Hepatocyte (in vitro differentiated cells): Measurements from ENCODE around the gene KSR2. TPM values are rescaled to one million over a fixed set of nuclear protein-coding genes. Genes with fewer than 3 reads are reported as not detected.

Source experiments
- DNase-seq: peaks from one replicate; pipeline ENCODE4 v3.0.0-alpha.2; 2016; ENCODE audit warnings: low spot score
- H2AFZ ChIP-seq: fragments of 200-600 bp; sonication (generic); 2 replicates; pipeline ENCODE4 v1.6.0; 2016; ENCODE audit warnings: antibody characterized with exemption, mild to moderate bottlenecking
- H3K27ac ChIP-seq: fragments of 200-600 bp; sonication (generic); 2 replicates; pipeline ENCODE4 v1.5.1; 2016; ENCODE audit warnings: mild to moderate bottlenecking
- H3K27me3 ChIP-seq: fragments of 200-600 bp; sonication (generic); 2 replicates; pipeline ENCODE4 v1.6.1; 2016
- H3K36me3 ChIP-seq: fragments of 200-600 bp; sonication (generic); replicated peaks from 2 replicates; pipeline ENCODE4 v1.5.1; 2016; ENCODE audit warnings: low read depth; ENCODE audit not compliant: insufficient read depth
- H3K4me1 ChIP-seq: fragments of 200-600 bp; sonication (generic); 2 replicates; pipeline ENCODE4 v1.5.1; 2016; ENCODE audit warnings: mild to moderate bottlenecking, moderate library complexity; ENCODE audit not compliant: insufficient read depth
- H3K4me2 ChIP-seq: fragments of 200-600 bp; sonication (generic); 2 replicates; pipeline ENCODE4 v1.6.0; 2016
- H3K4me3 ChIP-seq: fragments of 200-600 bp; sonication (generic); 2 replicates; pipeline ENCODE4 v1.5.1; 2016; ENCODE audit warnings: mild to moderate bottlenecking
- H3K79me2 ChIP-seq: fragments of 200-600 bp; sonication (generic); 2 replicates; pipeline ENCODE4 v1.6.0; 2017; ENCODE audit warnings: mild to moderate bottlenecking
- H3K9me2 ChIP-seq: fragments of 200-600 bp; sonication (generic); replicated peaks from 2 replicates; pipeline ENCODE4 v1.6.0; 2017; ENCODE audit warnings: mild to moderate bottlenecking; ENCODE audit not compliant: insufficient read depth
- H3K9me3 ChIP-seq: fragments of 200-600 bp; sonication (generic); 2 replicates; pipeline ENCODE4 v1.5.1; 2016; ENCODE audit warnings: low read depth, mild to moderate bottlenecking
- H4K20me1 ChIP-seq: fragments of 200-600 bp; sonication (generic); 2 replicates; pipeline ENCODE4 v1.6.0; 2016; ENCODE audit warnings: mild to moderate bottlenecking; ENCODE audit not compliant: insufficient read depth, poor library complexity, severe bottlenecking
- EZH2 ChIP-seq: fragments of 200-600 bp; sonication (generic); IDR thresholded peaks from 2 replicates; pipeline ENCODE4 v1.6.1; 2016; ENCODE audit warnings: antibody characterized with exemption, mild to moderate bottlenecking, borderline replicate concordance
- EZH2phosphoT487 ChIP-seq: fragments of 200-600 bp; sonication (generic); IDR thresholded peaks from one replicate; pipeline ENCODE4 v1.6.1; 2018; ENCODE audit warnings: antibody characterized with exemption, mild to moderate bottlenecking, low read depth, moderate library complexity; ENCODE audit not compliant: unreplicated experiment, severe bottlenecking
- WGBS: methylation state at CpG from one replicate; pipeline ENCODE4 v1.1.6; 2016; ENCODE audit warnings: low lambda C conversion rate; ENCODE audit errors: missing lambda C conversion rate; 5-methylcytosine and 5-hydroxymethylcytosine counted together
- polyA plus RNA-seq: library from polyadenylated mRNA; unstranded; fragments of >200 nt; fragmentation: Nextera tagmentation; extraction: Ambion mirVana; gene quantifications from 2 replicates; pipeline ENCODE4 v1.2.1, GENCODE V29; 2016
- total RNA-seq: library from RNA; depleted of rRNA; stranded (reverse); fragments of >200 nt; gene quantifications from 2 replicates; pipeline ENCODE4 v1.2.3, GENCODE V29; 2014
- TF ChIP-seq, protein P1 (sequence below): fragments of 200-600 bp; sonication (generic); IDR thresholded peaks from 2 replicates; pipeline ENCODE4 v1.5.1; 2016; ENCODE audit warnings: antibody characterized with exemption, mild to moderate bottlenecking; ENCODE audit not compliant: poor library complexity

Gene KSR2
- total and polyA plus RNA-seq, 2 experiments from 2014 or later, result 0.37 to 0.46 TPM

DNA sequence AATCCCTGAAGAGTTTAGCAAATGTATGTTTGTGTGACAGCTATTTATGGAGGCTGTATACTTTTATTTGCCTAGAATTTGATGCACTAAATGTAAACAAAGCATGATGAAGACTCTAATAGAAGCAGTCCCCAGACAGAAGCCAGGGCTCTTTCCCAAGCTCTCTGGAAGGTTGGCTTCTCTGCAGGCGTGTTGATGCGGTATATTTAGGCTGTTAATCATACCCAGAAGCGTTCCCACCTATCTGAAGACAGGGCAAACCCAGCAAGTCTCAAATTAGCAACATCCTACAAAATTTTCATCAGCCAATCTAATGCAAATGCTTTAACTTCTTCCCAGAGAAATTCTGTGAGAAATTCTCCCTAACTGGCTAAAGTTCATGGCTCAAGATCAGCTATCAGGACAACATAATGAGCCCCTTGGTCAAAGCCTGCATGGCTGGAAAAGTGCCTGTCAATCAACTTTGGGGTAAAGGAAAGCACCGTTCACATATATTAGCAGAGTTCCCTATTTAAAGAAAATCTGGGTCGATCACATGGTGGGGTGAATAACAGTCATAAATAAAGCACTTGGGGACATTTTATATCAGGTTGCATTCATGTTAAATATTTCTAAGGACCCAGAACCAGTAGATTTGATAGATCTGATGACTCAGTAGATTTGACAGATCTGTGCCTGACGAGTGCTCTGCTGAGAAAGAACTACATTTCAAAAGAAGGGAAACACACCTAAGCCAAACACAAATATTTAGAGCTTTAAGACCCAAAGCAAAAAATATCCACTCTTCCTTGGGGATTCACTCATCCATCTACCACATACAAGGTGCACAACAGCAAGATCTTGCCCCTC lies 46.6 kb downstream of the KSR2 start:
- Histone ChIP-seq H4K20me1 (no peaks in the 10 kb centered on the region), H3K27me3 (no peaks in the 10 kb centered on the region), H3K27ac (no peak overlapping the region), H3K4me2 (no peak overlapping the region), H3K4me3 (no peak overlapping the region), H3K79me2 (no peaks in the 10 kb centered on the region), H3K36me3 (no peaks in the 10 kb centered on the region), H3K9me3 (no peaks in the 10 kb centered on the region), H2AFZ (no peak overlapping the region), H3K9me2 (no peaks in the 10 kb centered on the region), H3K4me1 (no peaks in the 10 kb centered on the region)
- TF ChIP-seq, protein P1, sequence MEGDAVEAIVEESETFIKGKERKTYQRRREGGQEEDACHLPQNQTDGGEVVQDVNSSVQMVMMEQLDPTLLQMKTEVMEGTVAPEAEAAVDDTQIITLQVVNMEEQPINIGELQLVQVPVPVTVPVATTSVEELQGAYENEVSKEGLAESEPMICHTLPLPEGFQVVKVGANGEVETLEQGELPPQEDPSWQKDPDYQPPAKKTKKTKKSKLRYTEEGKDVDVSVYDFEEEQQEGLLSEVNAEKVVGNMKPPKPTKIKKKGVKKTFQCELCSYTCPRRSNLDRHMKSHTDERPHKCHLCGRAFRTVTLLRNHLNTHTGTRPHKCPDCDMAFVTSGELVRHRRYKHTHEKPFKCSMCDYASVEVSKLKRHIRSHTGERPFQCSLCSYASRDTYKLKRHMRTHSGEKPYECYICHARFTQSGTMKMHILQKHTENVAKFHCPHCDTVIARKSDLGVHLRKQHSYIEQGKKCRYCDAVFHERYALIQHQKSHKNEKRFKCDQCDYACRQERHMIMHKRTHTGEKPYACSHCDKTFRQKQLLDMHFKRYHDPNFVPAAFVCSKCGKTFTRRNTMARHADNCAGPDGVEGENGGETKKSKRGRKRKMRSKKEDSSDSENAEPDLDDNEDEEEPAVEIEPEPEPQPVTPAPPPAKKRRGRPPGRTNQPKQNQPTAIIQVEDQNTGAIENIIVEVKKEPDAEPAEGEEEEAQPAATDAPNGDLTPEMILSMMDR, result no peak
- no peak for TF ChIP-seq EZH2phosphoT487
- TF ChIP-seq EZH2, result no peak
- 71% methylated on average over 6 of the region's 6 CpGs for WGBS
- no peak for DNase-seq

DNA sequence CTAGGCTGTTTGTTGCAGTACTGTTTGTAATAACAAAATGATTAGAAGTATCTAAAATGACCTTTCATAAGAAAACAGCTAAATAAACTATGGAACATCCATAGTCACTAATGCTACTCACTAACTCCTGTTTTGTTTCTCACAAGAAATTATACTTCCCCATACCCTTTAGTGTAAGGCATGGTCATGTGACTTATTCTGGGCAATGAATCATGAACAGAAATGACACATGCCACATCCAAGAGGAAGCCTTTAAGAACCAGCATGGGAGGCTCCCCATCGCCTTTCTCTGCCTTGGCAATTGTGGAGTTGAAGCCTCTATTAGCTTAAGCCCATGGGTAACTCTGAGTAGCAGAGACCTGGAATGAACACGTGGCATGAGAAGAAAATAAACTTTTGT lies 49.3 kb downstream of the KSR2 start:
- Histone ChIP-seq H3K4me1 (no peaks in the 10 kb centered on the region), H3K4me3 (no peak overlapping the region), H2AFZ (no peak overlapping the region), H3K36me3 (no peaks in the 10 kb centered on the region), H3K4me2 (no peak overlapping the region), H3K79me2 (no peaks in the 10 kb centered on the region), H3K9me3 (no peaks in the 10 kb centered on the region), H3K27me3 (no peaks in the 10 kb centered on the region), H3K9me2 (no peaks in the 10 kb centered on the region), H4K20me1 (no peaks in the 10 kb centered on the region), H3K27ac (no peak overlapping the region)
- 78% methylated on average over 2 of the region's 2 CpGs for whole genome bisulfite sequencing
- DNase-seq, result no peak
- TF ChIP-seq EZH2, result no peak
- no peak for TF ChIP-seq EZH2phosphoT487
- TF ChIP-seq, protein P1, result no peak

DNA sequence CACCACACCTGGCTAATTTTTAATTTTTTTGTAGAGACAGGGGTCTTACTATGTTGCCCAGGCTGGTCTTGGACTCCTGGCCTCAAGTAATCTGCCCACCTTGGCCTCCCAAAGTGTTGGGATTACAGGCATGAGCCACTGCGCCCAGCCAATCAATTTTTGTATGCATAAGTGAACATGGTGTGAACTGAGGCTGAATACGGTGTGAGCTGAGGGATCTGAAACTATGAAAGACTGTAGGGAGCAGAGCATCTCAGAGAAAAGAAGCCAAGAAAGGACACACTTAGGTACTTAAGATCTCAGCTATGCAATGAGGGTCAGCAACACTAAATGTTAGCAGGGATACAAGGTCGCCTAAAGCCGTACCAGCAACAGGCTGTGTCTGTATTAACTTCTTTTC lies 54.1 kb downstream of the KSR2 start:
- H3K9me2 ChIP-seq, result no peaks in the 10 kb centered on the region
- H3K27me3 ChIP-seq, result no peaks in the 10 kb centered on the region
- H4K20me1 ChIP-seq, result no peaks in the 10 kb centered on the region
- H3K4me2 ChIP-seq, result no peak overlapping the region
- no peaks in the 10 kb centered on the region for H3K4me1 ChIP-seq
- no peak for DNase-seq
- no peak overlapping the region for H3K4me3 ChIP-seq
- no peaks in the 10 kb centered on the region for H3K9me3 ChIP-seq
- H3K27ac ChIP-seq, result no peak overlapping the region
- TF ChIP-seq EZH2, result no peak
- TF ChIP-seq EZH2phosphoT487, result no peak
- TF ChIP-seq, protein P1, result no peak
- no peaks in the 10 kb centered on the region for H3K36me3 ChIP-seq
- no peaks in the 10 kb centered on the region for H3K79me2 ChIP-seq
- no peak overlapping the region for H2AFZ ChIP-seq
- WGBS, result 89% methylated on average over 4 of the region's 4 CpGs
